Smooth muscle cell (in vitro differentiated cells): Measurements from ENCODE around the gene CEACAM6. TPM values are rescaled to one million over a fixed set of nuclear protein-coding genes. Genes with fewer than 3 reads are reported as not detected.
"Not testable (repeated sequence)": the region's sequence is repeated elsewhere in the genome, so short reads cannot be mapped to it uniquely, and the experiment has no call there.

Experiments used
- DNase-seq: peaks from one replicate; lab custom pipeline; 2025; ENCODE audit not compliant: unreplicated experiment; lab: John Stamatoyannopoulos, UW
- H2AFZ ChIP-seq: fragments of 200-600 bp; sonication (generic); 2 replicates; pipeline ENCODE4 v1.6.0; 2016; ENCODE audit warnings: antibody characterized with exemption, low read depth, mild to moderate bottlenecking
- H3F3A ChIP-seq: fragments of 200-600 bp; sonication (generic); 2 replicates; pipeline ENCODE4 v1.6.0; 2017; ENCODE audit warnings: antibody characterized with exemption, low read depth
- H3K27ac ChIP-seq: fragments of 200-600 bp; sonication (generic); 2 replicates; pipeline ENCODE4 v1.5.1; 2016; ENCODE audit warnings: low read depth, mild to moderate bottlenecking
- H3K27me3 ChIP-seq: fragments of 200-600 bp; sonication (generic); 2 replicates; pipeline ENCODE4 v1.6.1; 2016; ENCODE audit warnings: low read depth, mild to moderate bottlenecking
- H3K36me3 ChIP-seq: fragments of 200-600 bp; sonication (generic); 2 replicates; pipeline ENCODE4 v1.5.1; 2016; ENCODE audit warnings: low read depth
- H3K4me1 ChIP-seq: fragments of 200-600 bp; sonication (generic); 2 replicates; pipeline ENCODE4 v1.5.1; 2016; ENCODE audit warnings: low read depth
- H3K4me2 ChIP-seq: fragments of 200-600 bp; sonication (generic); 2 replicates; pipeline ENCODE4 v1.6.0; 2016; ENCODE audit warnings: mild to moderate bottlenecking
- H3K4me3 ChIP-seq: fragments of 200-600 bp; sonication (generic); 2 replicates; pipeline ENCODE4 v1.5.1; 2016; ENCODE audit warnings: mild to moderate bottlenecking
- H3K79me2 ChIP-seq: fragments of 200-600 bp; sonication (generic); 2 replicates; pipeline ENCODE4 v1.6.0; 2016; ENCODE audit warnings: low read depth, mild to moderate bottlenecking
- H3K9ac ChIP-seq: fragments of 200-600 bp; sonication (generic); 2 replicates; pipeline ENCODE4 v1.6.0; 2016; ENCODE audit warnings: low read depth
- H3K9me3 ChIP-seq: fragments of 200-600 bp; sonication (generic); replicated peaks from 2 replicates; pipeline ENCODE4 v1.5.1; 2016; ENCODE audit warnings: low read depth
- H4K20me1 ChIP-seq: fragments of 200-600 bp; sonication (generic); 2 replicates; pipeline ENCODE4 v1.6.0; 2016; ENCODE audit warnings: low read depth
- WGBS: methylation state at CpG from one replicate; pipeline ENCODE4 v1.1.7; 2016; ENCODE audit warnings: low lambda C conversion rate; 5-methylcytosine and 5-hydroxymethylcytosine counted together
- polyA plus RNA-seq: library from polyadenylated mRNA; unstranded; fragments of >200 nt; fragmentation: Nextera tagmentation; extraction: Ambion mirVana; gene quantifications from 2 replicates; pipeline ENCODE4 v1.2.1, GENCODE V29; 2016
- total RNA-seq: library from RNA; depleted of rRNA; stranded (reverse); fragments of >200 nt; gene quantifications from 2 replicates; pipeline ENCODE4 v1.2.3, GENCODE V29; 2014
- TF ChIP-seq, protein P1 (sequence below): fragments of 200-600 bp; sonication (generic); IDR thresholded peaks from 2 replicates; pipeline ENCODE4 v1.5.1; 2017; ENCODE audit warnings: borderline replicate concordance, mild to moderate bottlenecking, antibody characterized with exemption; ENCODE audit not compliant: insufficient read depth, poor library complexity, severe bottlenecking

Gene CEACAM6
- total and polyA plus RNA-seq, 2 experiments from 2014 or later = not detected

DNA sequence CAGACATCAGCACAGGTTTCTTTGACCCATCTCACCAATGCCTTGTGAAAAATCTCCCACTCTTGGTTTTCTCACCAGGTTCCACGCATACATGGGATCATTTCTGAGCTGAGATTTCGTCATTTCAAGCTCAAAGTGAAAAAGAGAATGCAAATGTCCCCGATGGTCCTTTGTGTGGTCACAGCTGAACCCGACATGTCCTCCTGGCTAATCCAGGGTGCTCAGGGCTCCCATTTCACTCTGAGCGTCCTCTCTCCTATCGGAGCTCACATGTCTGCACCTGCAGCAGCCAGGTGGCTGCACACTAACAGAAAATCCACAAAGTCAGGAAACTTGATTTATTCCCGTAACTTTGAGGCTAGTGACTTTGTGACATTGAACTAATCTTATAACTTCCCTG is 31.7 kb downstream of the CEACAM6 start:
- Histone ChIP-seq H3K36me3 (no peaks in the 10 kb centered on the region), H3K4me2 (no peak overlapping the region), H3K27ac (no peak overlapping the region), H3K4me1 (no peaks in the 10 kb centered on the region), H3F3A (no peaks in the 10 kb centered on the region), H4K20me1 (no peaks in the 10 kb centered on the region), H3K27me3 (peaks cover 10% of the 10 kb centered on the region), H3K9me3 (no peaks in the 10 kb centered on the region), H3K4me3 (no peak overlapping the region), H2AFZ (no peak overlapping the region), H3K79me2 (no peaks in the 10 kb centered on the region), H3K9ac (no peak overlapping the region)
- TF ChIP-seq, protein P1, sequence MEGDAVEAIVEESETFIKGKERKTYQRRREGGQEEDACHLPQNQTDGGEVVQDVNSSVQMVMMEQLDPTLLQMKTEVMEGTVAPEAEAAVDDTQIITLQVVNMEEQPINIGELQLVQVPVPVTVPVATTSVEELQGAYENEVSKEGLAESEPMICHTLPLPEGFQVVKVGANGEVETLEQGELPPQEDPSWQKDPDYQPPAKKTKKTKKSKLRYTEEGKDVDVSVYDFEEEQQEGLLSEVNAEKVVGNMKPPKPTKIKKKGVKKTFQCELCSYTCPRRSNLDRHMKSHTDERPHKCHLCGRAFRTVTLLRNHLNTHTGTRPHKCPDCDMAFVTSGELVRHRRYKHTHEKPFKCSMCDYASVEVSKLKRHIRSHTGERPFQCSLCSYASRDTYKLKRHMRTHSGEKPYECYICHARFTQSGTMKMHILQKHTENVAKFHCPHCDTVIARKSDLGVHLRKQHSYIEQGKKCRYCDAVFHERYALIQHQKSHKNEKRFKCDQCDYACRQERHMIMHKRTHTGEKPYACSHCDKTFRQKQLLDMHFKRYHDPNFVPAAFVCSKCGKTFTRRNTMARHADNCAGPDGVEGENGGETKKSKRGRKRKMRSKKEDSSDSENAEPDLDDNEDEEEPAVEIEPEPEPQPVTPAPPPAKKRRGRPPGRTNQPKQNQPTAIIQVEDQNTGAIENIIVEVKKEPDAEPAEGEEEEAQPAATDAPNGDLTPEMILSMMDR = no peak
- no peak for DNase-seq
- 59% methylated on average over 7 of the region's 7 CpGs for WGBS

DNA sequence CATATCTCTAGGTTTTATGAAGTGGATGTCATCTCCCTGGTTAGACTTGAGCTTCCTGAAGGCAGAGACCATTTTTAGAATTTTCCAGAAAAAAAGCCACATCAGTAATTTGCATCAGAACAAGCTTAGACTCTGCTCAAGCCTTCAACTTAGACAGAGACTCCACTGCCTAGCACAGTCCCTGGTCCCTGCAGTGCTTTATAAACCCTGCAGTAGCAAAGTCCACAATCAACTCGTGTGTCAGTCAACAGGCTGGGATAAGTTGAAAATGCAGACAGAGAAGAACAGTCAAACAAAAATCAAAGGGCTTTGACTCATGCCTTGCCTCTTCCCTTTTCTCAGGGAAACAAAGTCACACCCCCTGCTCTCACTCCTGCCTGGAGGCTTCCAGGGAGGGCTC is 33.2 kb downstream of the CEACAM6 start:
- not testable (repeated sequence) for H3K4me3 ChIP-seq, H3K4me1 ChIP-seq, H3K9me3 ChIP-seq, H3F3A ChIP-seq, H3K27me3 ChIP-seq, H4K20me1 ChIP-seq, H3K79me2 ChIP-seq, H3K27ac ChIP-seq, DNase-seq, H3K9ac ChIP-seq, H3K36me3 ChIP-seq, H3K4me2 ChIP-seq, H2AFZ ChIP-seq
- WGBS = no CpG with 5 or more reads among the region's 1 CpG

DNA sequence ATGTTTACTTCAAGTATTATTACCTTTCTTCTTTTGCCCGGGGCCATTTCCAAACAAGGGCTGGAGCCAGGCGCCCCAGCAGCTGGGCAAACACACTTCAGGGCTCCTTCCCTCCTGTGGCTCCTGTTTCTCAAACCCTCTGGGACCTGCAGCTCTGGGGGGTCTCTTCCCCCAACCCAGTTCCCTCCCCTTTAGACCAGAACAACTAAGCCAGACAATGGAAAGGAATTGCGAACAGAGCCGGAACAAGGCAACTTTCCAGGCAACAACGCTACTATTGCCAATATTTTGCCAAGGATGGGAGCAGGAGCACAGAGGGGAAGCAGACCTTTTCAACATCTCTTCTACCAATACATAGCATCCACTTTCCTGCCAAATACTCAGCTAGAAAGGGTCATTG is 33.7 kb downstream of the CEACAM6 start:
- not testable (repeated sequence) for H3K9ac ChIP-seq, H3K4me1 ChIP-seq, H3K79me2 ChIP-seq, H3F3A ChIP-seq, DNase-seq, H2AFZ ChIP-seq, H4K20me1 ChIP-seq, H3K36me3 ChIP-seq, H3K4me3 ChIP-seq, H3K27me3 ChIP-seq, H3K27ac ChIP-seq, H3K4me2 ChIP-seq, H3K9me3 ChIP-seq
- WGBS = 89% methylated on average over 3 of the region's 5 CpGs

DNA sequence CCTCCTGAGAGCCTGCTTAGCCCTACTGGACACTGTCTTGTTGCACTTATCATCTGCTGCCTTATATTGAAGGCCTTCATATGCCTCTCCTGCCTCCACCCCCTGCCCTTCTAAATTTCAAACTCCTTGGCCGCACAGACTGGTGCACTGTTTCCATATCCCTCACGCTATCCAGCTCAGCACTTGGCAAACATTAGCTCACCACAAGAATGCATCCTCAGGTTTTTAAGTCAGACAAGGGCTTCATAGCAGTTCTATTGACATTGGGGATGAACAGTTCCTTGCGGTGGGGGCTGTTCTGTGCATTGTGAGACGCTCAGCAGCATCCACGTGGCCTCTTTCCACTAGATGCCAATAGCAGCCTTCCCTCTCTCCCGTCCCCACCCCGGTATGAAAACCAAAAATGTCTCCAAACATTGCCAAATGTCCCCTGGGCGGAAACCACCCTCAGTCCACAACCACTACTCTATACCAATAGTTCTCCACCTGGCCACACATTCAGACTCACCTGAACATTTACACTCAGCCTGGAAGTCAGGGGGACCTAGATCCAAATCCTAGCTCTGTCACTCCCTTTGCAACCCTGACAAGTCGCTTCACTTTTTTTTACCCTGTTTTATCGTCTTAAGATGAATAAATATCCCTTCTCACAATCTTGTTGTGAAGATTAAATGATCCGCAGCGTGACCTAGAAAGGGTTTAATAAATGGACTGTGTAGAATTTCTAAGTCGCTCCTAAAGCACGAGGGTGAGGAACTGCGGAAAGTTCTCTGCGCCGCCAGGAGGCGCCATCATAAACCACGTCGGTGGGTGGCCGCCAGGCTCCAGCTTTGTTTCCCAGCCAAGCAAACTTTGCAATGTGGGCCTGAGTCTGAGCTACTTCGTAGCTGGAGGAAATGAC is 37.4 kb downstream of the CEACAM6 start:
- Histone ChIP-seq H3K9me3 (no peaks in the 10 kb centered on the region), H4K20me1 (no peaks in the 10 kb centered on the region), H3K4me2 (no peak overlapping the region), H3K27me3 (no peaks in the 10 kb centered on the region), H3K79me2 (no peaks in the 10 kb centered on the region), H3K4me1 (no peaks in the 10 kb centered on the region), H3F3A (no peaks in the 10 kb centered on the region), H3K36me3 (no peaks in the 10 kb centered on the region), H2AFZ (no peak overlapping the region), H3K4me3 (no peak overlapping the region), H3K9ac (no peak overlapping the region), H3K27ac (no peak overlapping the region)
- WGBS = 26% methylated on average over 22 of the region's 22 CpGs
- TF ChIP-seq, protein P1 = peak; percentile 37
- no peak for DNase-seq
